ENCODE results near the gene EVI5. TPM values are rescaled to one million over a fixed set of nuclear protein-coding genes. Genes with fewer than 3 reads are reported as not detected.

EVI5 gene
- total and polyA plus RNA-seq, 2 experiments from 2014 or later = 24.9 to 29.0 TPM

DNA sequence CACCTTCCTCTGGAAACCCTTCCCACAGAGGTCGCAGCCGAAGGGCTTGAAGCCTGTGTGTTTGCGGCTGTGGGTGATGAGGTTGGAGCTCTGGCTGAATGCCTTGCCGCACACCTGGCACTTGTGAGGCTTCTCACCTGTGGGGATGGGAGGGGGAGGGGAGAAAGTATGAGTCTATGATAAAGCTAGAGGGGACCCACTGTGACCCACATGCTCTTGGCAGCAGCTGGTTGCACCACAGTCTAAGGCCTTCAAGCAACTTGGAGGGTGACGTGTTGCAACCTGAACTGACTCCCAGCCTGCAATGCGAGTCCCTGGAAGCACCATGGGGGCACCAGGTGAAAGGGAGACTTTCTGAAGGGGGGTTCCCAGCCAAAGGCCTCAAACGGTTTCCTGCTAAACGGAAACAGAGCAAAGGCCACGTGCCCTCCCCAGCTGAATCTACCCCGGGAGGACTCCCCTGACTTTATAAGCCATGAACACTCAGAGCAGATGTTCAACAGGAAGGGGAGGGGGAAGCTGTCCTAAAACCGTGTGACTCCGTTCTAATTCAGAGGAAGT is 308.8 kb downstream of the EVI5 start:
- Histone ChIP-seq H3K79me2 (no peaks in the 10 kb centered on the region), H3K9me3 (ENCODE audit: low read depth) (no peaks in the 10 kb centered on the region), H3K27me3 (peaks cover 89% of the 10 kb centered on the region), H3K4me2 (no peak overlapping the region), H3K4me3 (no peak overlapping the region), H4K20me1 (ENCODE audit: insufficient read depth, poor library complexity, severe bottlenecking) (no peaks in the 10 kb centered on the region), H3K4me1 (ENCODE audit: insufficient read depth) (peaks cover 4% of the 10 kb centered on the region), H3K9me2 (replicated peaks; ENCODE audit: insufficient read depth) (no peaks in the 10 kb centered on the region), H3K36me3 (replicated peaks; ENCODE audit: insufficient read depth, low read depth) (no peaks in the 10 kb centered on the region), H3K27ac (no peak overlapping the region), H2AFZ (no peak overlapping the region)
- WGBS (ENCODE audit: low lambda C conversion rate, missing lambda C conversion rate) = 54% methylated on average over 12 of the region's 12 CpGs
- no peak for DNase-seq (ENCODE audit: low spot score)
- TF ChIP-seq EZH2 (IDR thresholded peaks at IDR 0.05; ENCODE audit: borderline replicate concordance) = no peak
- TF ChIP-seq, protein P1, sequence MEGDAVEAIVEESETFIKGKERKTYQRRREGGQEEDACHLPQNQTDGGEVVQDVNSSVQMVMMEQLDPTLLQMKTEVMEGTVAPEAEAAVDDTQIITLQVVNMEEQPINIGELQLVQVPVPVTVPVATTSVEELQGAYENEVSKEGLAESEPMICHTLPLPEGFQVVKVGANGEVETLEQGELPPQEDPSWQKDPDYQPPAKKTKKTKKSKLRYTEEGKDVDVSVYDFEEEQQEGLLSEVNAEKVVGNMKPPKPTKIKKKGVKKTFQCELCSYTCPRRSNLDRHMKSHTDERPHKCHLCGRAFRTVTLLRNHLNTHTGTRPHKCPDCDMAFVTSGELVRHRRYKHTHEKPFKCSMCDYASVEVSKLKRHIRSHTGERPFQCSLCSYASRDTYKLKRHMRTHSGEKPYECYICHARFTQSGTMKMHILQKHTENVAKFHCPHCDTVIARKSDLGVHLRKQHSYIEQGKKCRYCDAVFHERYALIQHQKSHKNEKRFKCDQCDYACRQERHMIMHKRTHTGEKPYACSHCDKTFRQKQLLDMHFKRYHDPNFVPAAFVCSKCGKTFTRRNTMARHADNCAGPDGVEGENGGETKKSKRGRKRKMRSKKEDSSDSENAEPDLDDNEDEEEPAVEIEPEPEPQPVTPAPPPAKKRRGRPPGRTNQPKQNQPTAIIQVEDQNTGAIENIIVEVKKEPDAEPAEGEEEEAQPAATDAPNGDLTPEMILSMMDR (IDR thresholded peaks at IDR 0.05; ENCODE audit: poor library complexity) = no peak
- TF ChIP-seq EZH2phosphoT487 (IDR thresholded peaks at IDR 0.05; ENCODE audit: low read depth, severe bottlenecking, unreplicated experiment) = no peak

DNA sequence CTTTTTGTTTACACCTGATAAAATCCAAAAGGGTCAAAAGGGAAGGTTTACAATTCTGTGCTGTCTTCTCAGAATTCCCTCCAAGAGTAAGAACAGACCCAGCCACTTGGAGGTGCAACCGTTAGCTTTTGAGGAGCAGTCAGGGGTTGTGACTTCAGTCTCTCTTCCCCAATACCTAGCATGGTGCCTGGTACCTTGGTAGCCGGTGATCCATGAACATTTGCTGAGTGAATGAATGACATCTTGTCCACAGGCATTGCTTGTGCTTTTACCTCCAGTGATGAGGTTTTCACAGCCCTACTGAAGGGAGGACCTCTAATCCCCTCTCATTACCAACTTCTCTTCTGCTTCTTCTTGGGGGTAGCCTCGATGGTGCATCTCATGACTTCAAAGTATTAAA is 309.9 kb downstream of the EVI5 start:
- TF ChIP-seq, protein P1 (IDR thresholded peaks at IDR 0.05; ENCODE audit: poor library complexity) = no peak
- TF ChIP-seq EZH2phosphoT487 (IDR thresholded peaks at IDR 0.05; ENCODE audit: low read depth, severe bottlenecking, unreplicated experiment) = no peak
- no peak for TF ChIP-seq EZH2 (IDR thresholded peaks at IDR 0.05; ENCODE audit: borderline replicate concordance)
- no peaks in the 10 kb centered on the region for H4K20me1 ChIP-seq (ENCODE audit: insufficient read depth, poor library complexity, severe bottlenecking)
- 79% methylated on average over 3 of the region's 3 CpGs for WGBS (ENCODE audit: low lambda C conversion rate, missing lambda C conversion rate)

DNA sequence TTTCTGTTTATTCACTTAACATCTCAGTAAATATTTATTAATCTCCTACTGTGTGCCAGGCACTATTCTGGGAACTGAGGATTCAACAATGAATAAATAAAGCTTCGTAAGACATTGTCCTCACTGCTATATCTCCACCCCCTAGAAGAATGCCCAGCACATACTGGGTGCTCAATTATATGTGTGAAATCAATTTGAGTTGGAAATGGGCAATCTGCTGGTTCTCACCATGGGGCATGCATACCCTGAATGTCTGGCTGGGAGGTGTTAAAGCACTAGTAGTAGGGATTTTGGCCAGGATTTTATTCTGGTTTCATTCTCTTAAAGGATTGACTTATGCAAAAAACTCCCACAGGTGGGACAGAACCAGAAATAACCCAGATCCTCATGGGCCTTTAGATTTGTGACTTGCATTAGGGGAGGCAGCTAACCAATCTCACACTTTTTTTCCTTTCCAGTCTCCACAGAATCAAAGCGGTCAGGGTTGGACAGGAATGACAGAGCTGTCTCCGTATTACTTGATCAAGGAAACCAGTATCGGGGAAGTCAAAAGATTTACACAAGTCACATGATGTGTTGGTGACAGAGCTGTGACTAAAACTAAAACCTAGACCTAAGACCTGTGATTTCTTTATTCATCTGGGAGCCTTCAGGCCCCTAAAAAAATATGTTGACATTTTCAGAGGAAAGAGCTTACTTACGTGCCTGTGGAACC is 311.0 kb downstream of the EVI5 start:
- H3K9me2 ChIP-seq (replicated peaks; ENCODE audit: insufficient read depth) = no peaks in the 10 kb centered on the region
- H3K36me3 ChIP-seq (replicated peaks; ENCODE audit: insufficient read depth, low read depth) = no peaks in the 10 kb centered on the region
- H3K4me3 ChIP-seq = no peak overlapping the region
- no peak overlapping the region for H3K27ac ChIP-seq
- no peak overlapping the region for H2AFZ ChIP-seq
- no peaks in the 10 kb centered on the region for H4K20me1 ChIP-seq (ENCODE audit: insufficient read depth, poor library complexity, severe bottlenecking)
- DNase-seq (ENCODE audit: low spot score) = no peak
- H3K79me2 ChIP-seq = no peaks in the 10 kb centered on the region
- no peaks in the 10 kb centered on the region for H3K4me1 ChIP-seq (ENCODE audit: insufficient read depth)
- no peak for TF ChIP-seq EZH2phosphoT487 (IDR thresholded peaks at IDR 0.05; ENCODE audit: low read depth, severe bottlenecking, unreplicated experiment)
- TF ChIP-seq, protein P1 (IDR thresholded peaks at IDR 0.05; ENCODE audit: poor library complexity) = no peak
- no peak for TF ChIP-seq EZH2 (IDR thresholded peaks at IDR 0.05; ENCODE audit: borderline replicate concordance)
- H3K27me3 ChIP-seq = peaks cover 67% of the 10 kb centered on the region
- H3K9me3 ChIP-seq (ENCODE audit: low read depth) = no peaks in the 10 kb centered on the region
- WGBS (ENCODE audit: low lambda C conversion rate, missing lambda C conversion rate) = 80% methylated on average over 5 of the region's 5 CpGs
- no peak overlapping the region for H3K4me2 ChIP-seq

More for the DNA sequence above, 309.9 kb downstream of the EVI5 start:
- DNase-seq (ENCODE audit: low spot score) = no peak
- H3K27ac ChIP-seq = no peak overlapping the region
- peaks cover 78% of the 10 kb centered on the region for H3K27me3 ChIP-seq
- no peaks in the 10 kb centered on the region for H3K79me2 ChIP-seq
- no peak overlapping the region for H2AFZ ChIP-seq
- H3K4me1 ChIP-seq (ENCODE audit: insufficient read depth) = no peaks in the 10 kb centered on the region
- H3K9me3 ChIP-seq (ENCODE audit: low read depth) = no peaks in the 10 kb centered on the region
- H3K9me2 ChIP-seq (replicated peaks; ENCODE audit: insufficient read depth) = no peaks in the 10 kb centered on the region
- no peaks in the 10 kb centered on the region for H3K36me3 ChIP-seq (replicated peaks; ENCODE audit: insufficient read depth, low read depth)
- H3K4me2 ChIP-seq = no peak overlapping the region
- no peak overlapping the region for H3K4me3 ChIP-seq

Data from hepatocyte (in vitro differentiated cells).